Esophagus (tissue), 2 donors: ENCODE measurements around the gene SHROOM3. TPM values are rescaled to one million over a fixed set of nuclear protein-coding genes. Genes with fewer than 3 reads are reported as not detected.

Experiments
- H3K27ac ChIP-seq, 2 donors: one replicate each; pipeline ENCODE4 v1.5.1; 2013; ENCODE audit warnings: low read depth in 2 of 2, mild to moderate bottlenecking in 2 of 2, inconsistent platforms in 1 of 2, low read length in 1 of 2, moderate library complexity in 1 of 2
- H3K27me3 ChIP-seq, 2 donors: one replicate each; pipeline ENCODE4 v1.6.1; 2013; ENCODE audit warnings: low read length in 2 of 2, control low read depth in 1 of 2, mild to moderate bottlenecking in 1 of 2; ENCODE audit not compliant: insufficient read depth in 2 of 2, control insufficient read depth in 1 of 2
- H3K36me3 ChIP-seq, 2 donors: one replicate each; pipeline ENCODE4 v1.6.1; 2013; ENCODE audit warnings: low read length in 1 of 2; ENCODE audit not compliant: control insufficient read depth in 2 of 2, insufficient read depth in 2 of 2
- H3K4me1 ChIP-seq, 2 donors: one replicate each; pipeline ENCODE4 v1.6.1; 2013; ENCODE audit warnings: low read length in 1 of 2; ENCODE audit not compliant: control insufficient read depth in 2 of 2, insufficient read depth in 2 of 2
- H3K4me3 ChIP-seq, 2 donors: one replicate each; pipeline ENCODE4 v1.5.1; 2013; ENCODE audit warnings: low read length in 2 of 2, mild to moderate bottlenecking in 2 of 2, low read depth in 1 of 2, moderate library complexity in 1 of 2
- H3K9me3 ChIP-seq, 2 donors: one replicate each; pipeline ENCODE4 v1.6.1; 2013; ENCODE audit warnings: mild to moderate bottlenecking in 2 of 2, low read depth in 1 of 2, low read length in 1 of 2, moderate library complexity in 1 of 2; ENCODE audit not compliant: control insufficient read depth in 2 of 2, insufficient read depth in 1 of 2
- WGBS, 2 donors: extraction: QIAGEN DNeasy Blood & Tissue Kit; methylation state at CpG; one replicate each; pipeline ENCODE4 v1.1.7; 2013; 5-methylcytosine and 5-hydroxymethylcytosine counted together
- polyA plus RNA-seq, 2 donors: library from polyadenylated mRNA; stranded (reverse); fragments of 200-250 nt; gene quantifications; one replicate each; pipeline ENCODE4 v1.2.3, GENCODE V29; 2013
- donor health status: healthy with polysubstance abuse.
- donor health status: Bipolar disorder and iron deficiency.

Gene SHROOM3
- polyA plus RNA-seq, 2 donors: 14.2 to 15.3 TPM

DNA sequence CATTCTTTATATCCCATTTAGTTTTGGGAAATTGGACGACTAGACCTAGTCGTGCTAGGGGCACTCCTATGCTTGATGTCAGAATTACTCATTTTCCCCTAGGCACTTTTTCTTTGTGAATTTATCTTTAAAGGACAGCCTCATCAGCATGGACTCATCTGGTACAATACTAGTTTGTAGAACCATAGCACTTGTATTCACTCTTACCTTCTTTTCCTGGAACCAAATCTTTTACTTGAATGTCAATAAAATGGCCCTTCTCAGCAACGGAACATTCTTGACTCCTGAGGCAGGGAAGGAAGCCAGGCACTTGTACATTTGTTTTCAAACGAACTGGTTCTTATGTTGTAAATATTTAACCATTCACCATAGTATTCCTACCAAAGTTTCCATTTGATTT, 187.1 kb downstream of the SHROOM3 start:
- Histone ChIP-seq H3K36me3 (no peaks in the 10 kb centered on the region), H3K27me3 (no peaks in the 10 kb centered on the region), H3K4me3 (no peak overlapping the region), H3K9me3 (no peaks in the 10 kb centered on the region), H3K4me1 (no peaks in the 10 kb centered on the region), H3K27ac (peak overlapping the region; percentile 6 to 68)
- 26 to 27% methylated on average over 4 of the region's 4 CpGs for WGBS, 2 donors

DNA sequence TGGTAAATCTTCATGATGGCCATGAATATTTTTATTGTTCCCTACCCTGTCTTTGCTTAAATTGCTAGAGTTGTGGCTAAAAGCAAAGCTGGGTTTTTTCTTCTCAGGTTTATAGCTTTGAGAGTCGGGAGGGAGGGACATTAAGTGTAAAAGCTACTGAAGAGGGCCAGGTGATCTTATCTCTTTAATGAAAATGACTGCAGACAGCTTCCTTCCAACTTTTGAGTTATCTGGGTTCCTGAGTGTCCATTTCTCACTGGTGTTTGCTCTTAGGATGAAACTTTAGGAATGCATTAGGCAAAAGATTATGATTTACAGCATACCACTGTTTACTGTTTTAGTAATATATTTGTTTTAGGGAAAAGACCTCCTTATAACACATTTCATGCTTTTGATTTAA, 187.7 kb downstream of the SHROOM3 start:
- Histone ChIP-seq H3K4me3 (no peak overlapping the region), H3K27me3 (no peaks in the 10 kb centered on the region), H3K27ac (peak overlapping the region in 1 of 2 donors; percentile 6), H3K9me3 (no peaks in the 10 kb centered on the region), H3K36me3 (no peaks in the 10 kb centered on the region), H3K4me1 (no peaks in the 10 kb centered on the region)
- WGBS, 2 donors: 56 to 79% methylated on average over 1 of the region's 1 CpG

DNA sequence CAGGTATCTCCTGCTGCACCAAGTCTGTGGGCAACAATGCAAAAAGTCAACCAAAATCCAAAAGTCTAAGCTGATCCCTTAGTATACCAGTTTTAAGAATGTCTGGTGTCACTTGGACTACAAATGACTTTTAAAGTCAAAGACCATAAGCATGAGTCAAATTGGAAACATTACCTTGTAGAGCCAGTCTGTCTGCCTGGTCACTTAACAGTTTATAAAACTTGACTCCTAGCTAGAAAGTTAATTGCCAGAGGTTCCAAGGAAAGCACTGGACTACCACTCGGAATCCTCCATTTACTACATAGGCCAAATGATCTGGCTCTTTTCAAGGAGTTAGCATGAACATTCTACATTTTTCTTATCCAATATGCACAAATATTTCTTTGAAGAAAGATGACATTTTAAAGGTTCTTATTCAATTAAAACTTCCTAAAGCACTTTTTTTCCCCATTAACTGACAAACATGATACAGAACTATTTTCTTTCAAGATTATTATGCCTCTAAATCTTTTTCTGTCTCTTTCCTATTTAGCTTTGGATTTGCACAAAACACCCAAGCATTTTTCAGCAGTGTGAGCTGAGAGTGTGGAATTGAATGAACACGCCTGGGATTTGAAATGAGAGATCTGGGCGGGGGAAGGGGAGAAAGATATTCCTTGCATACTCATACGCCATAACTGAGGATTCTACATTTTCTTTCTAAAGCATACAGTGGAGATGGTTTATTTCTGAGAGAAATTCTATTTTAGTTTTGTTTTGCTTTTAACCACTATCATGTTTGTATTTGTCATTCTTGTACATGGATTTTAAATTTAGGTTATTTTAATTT, 188.4 kb downstream of the SHROOM3 start:
- no peak overlapping the region for H3K27ac ChIP-seq
- WGBS, 2 donors: 73 to 81% methylated on average over 4 of the region's 4 CpGs
- H3K4me3 ChIP-seq: no peak overlapping the region
- no peaks in the 10 kb centered on the region for H3K36me3 ChIP-seq
- H3K27me3 ChIP-seq: no peaks in the 10 kb centered on the region
- H3K9me3 ChIP-seq: no peaks in the 10 kb centered on the region
- H3K4me1 ChIP-seq: no peaks in the 10 kb centered on the region

DNA sequence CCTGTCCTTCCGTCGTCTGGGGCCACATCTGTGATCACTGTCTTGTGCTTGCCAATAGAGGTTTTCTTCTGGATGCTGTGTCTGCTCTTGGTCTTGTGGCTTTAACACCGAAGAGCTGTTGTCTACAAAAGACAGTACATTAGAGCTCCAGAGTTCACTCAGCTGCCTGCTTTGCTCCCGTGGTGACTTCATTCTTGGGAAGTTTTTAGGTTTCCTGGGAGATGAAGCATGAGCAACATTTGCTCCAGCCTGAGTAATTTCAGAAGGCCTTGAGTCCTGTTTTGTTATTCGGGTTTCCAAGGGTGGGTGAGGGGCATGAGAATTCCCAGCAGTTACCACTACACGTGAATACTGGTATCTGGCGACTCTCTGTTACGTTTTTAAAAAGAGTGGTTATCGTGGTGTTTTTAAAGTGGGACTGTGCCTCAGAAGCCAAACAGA, 189.2 kb downstream of the SHROOM3 start:
- Histone ChIP-seq H3K36me3 (no peaks in the 10 kb centered on the region), H3K27ac (peak overlapping the region; percentile 23 to 39), H3K4me3 (no peak overlapping the region), H3K4me1 (no peaks in the 10 kb centered on the region), H3K9me3 (no peaks in the 10 kb centered on the region), H3K27me3 (no peaks in the 10 kb centered on the region)
- WGBS, 2 donors: 50 to 52% methylated on average over 9 of the region's 9 CpGs

DNA sequence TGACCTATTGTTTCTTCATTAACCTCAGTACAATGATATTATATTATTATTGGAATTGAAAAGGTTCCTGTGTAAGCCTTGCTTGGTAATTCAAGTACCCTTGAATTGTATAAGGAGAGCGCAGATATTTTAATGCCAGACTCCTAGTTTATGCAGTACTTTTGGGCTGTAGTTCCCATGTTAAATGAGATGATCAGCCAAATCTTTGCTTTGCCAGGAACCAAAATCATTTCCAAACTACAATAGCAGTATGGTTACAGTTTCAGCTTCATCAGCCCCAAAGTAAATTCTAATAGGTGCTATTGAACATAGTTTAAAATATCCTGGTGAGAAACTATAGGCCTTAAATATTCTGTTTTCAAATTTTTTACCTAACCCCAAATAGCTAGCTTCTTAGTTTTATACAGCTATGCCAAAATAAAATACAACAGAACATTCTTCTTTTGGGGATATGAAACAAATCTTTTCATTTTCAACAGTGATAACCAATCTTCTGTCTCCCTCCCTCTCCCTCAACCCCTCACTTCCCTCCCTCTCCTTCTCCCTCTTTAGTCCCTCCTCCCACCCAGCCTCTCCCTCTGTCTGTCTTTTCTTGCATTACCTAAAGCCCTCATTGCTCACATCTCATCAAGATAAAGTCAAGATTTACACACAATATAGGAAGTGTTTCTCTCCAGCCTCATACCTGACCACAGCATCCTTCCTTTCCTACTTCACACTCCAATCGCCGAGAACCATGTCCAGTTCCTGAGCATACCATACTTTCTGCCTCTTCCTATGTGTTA, 190.1 kb downstream of the SHROOM3 start:
- H3K4me3 ChIP-seq: no peak overlapping the region
- no peaks in the 10 kb centered on the region for H3K9me3 ChIP-seq
- H3K4me1 ChIP-seq: no peaks in the 10 kb centered on the region
- no peaks in the 10 kb centered on the region for H3K27me3 ChIP-seq
- H3K36me3 ChIP-seq: no peaks in the 10 kb centered on the region
- WGBS, 2 donors: 75 to 84% methylated on average over 3 of the region's 3 CpGs
- no peak overlapping the region for H3K27ac ChIP-seq

DNA sequence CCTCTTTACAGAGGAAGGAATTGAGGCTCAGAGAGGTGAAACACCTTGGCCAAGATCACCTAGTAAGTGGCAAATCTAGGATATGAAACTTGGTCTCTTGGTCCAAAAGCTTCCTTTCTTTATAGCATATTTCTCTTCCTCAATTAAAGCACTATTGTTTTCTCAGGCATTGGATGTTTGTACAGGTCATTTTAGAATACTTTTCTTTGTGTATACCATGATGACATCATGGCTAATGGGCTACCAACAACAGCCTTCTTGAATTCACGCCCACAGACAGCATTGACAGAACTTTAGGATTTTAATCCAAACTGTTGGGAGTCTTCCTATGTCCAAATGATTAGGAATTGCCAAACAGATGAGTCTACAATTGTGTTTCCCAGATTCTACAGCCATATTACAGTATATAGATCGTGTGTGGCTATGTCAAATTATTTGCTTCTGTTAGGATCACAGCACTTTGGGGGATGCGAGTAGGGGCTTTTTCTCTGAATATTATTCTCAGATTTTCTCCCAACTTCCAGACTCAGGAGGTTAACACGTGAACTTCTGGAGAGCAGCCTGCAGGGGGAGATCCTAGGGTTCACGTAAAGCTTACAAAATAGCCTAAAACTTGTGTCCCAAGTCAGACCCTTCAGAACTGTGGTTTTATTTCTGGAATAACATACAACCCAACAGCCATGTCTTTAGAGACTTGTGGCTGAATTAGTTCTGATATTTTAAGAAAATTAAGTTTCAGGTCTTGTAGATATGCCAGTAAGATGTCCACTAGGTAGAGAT, 191.8 kb downstream of the SHROOM3 start:
- H3K36me3 ChIP-seq: no peaks in the 10 kb centered on the region
- H3K9me3 ChIP-seq: no peaks in the 10 kb centered on the region
- H3K4me3 ChIP-seq: no peak overlapping the region
- no peak overlapping the region for H3K27ac ChIP-seq
- no peaks in the 10 kb centered on the region for H3K4me1 ChIP-seq
- 88% methylated on average over 5 of the region's 5 CpGs for WGBS, 2 donors
- H3K27me3 ChIP-seq: no peaks in the 10 kb centered on the region

DNA sequence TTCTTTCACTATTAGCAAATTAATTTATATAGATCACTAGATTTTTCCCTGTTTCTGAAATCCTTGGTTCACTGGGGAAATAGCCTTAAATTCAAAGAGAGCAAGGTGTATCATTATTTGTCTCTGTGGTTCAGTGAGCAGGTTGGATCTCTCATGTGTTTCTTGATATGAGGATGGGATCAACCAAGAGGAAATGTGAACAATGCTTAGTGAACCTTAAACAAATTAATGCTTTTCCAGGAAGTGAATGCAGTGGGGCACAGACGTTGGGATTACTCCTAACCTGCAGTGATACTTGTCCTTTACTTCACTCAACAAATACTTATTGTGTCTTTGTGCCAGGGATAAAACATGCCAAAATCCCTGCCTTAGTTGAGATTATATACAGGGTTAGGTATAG, 193.2 kb downstream of the SHROOM3 start:
- H3K36me3 ChIP-seq: no peaks in the 10 kb centered on the region
- H3K27me3 ChIP-seq: no peaks in the 10 kb centered on the region
- no peaks in the 10 kb centered on the region for H3K4me1 ChIP-seq
- no peak overlapping the region for H3K27ac ChIP-seq
- no peak overlapping the region for H3K4me3 ChIP-seq
- WGBS, 2 donors: 28 to 29% methylated on average over 1 of the region's 1 CpG
- H3K9me3 ChIP-seq: no peaks in the 10 kb centered on the region

DNA sequence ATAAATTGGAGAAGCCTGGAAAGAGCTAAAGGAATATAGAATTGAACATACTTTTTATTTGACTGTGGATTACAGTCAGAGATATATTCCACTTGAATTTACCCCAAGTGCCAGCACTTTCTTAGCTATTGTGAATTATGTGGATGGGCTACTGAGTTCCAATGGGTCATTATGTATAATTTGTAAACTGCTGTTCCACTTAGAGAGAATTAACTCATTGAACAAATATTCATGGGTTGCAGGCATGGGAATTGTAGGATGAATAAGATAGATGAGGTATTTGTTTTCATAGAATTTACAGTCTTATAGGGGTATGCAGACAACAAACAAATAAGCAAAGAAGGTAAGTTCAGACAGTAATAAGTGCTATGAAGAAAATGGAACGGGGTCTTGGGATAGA, 195.7 kb downstream of the SHROOM3 start:
- H3K9me3 ChIP-seq: no peaks in the 10 kb centered on the region
- WGBS, 2 donors: 83 to 90% methylated on average over 1 of the region's 1 CpG
- H3K27ac ChIP-seq: no peak overlapping the region
- H3K4me1 ChIP-seq: no peaks in the 10 kb centered on the region
- H3K36me3 ChIP-seq: no peaks in the 10 kb centered on the region
- no peaks in the 10 kb centered on the region for H3K27me3 ChIP-seq
- H3K4me3 ChIP-seq: no peak overlapping the region

DNA sequence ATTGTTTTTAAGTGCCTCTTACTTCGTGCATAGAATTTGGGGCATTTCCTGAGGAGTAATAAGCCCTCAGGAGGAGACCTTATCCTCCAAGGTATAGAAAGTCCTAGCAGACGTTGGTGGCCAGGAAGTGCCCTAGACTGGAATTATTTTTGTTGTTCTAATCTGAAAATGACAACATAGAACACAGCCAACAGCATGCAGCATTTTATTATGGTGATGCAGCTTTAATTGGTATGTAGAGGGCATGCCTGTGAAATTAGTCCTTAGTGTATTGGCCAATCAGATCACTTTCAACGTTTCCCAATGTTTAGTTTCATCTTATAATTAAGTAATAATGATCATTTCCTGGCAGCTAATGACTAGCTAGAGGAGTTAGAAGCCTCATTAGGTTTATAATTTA, 199.2 kb downstream of the SHROOM3 start:
- Histone ChIP-seq H3K9me3 (no peaks in the 10 kb centered on the region), H3K27me3 (no peaks in the 10 kb centered on the region), H3K36me3 (no peaks in the 10 kb centered on the region), H3K27ac (no peak overlapping the region), H3K4me1 (no peaks in the 10 kb centered on the region), H3K4me3 (no peak overlapping the region)
- WGBS, 2 donors: 25 to 26% methylated on average over 3 of the region's 3 CpGs
